A549 (cell line): Measurements from ENCODE around the gene ARHGAP22. TPM values are rescaled to one million over a fixed set of nuclear protein-coding genes. Genes with fewer than 3 reads are reported as not detected.

Experiments used
- ATAC-seq, 2 experiments: fragments of 200-7000 bp in 1 of 2; fragments of >200 bp in 1 of 2; cut with Nextera tagmentation in 1 of 2; cut with Tn5 transposase in 1 of 2; 3 replicates each; pipeline versions ENCODE4 v1.8.0 to v1.9.1; 2018 to 2020; ENCODE audit warnings: mild to moderate bottlenecking in 1 of 2, moderate library complexity in 1 of 2
- CTCF ChIA-PET: fragments of 300-600 bp; sonication (Branson Sonifier 250); formaldehyde crosslinking; extraction: SDS; loops from one replicate; lab custom pipeline; 2021; ENCODE audit warnings: antibody characterized with exemption, inconsistent platforms; lab: Yijun Ruan, JAX
- POLR2A ChIA-PET: fragments of 350-600 bp; formaldehyde crosslinking; extraction: SDS; loops from one replicate; lab custom pipeline; 2021; ENCODE audit warnings: antibody characterized with exemption, inconsistent platforms; lab: Yijun Ruan, JAX
- DNase-seq, 2 experiments: peaks; one replicate each; pipeline versions ENCODE4 v3.0.0 to v3.0.0-alpha.2; 2011 to 2016; ENCODE audit warnings: low read depth in 1 of 2, low spot score in 1 of 2
- FAIRE-seq: peaks from 2 replicates; lab custom pipeline; 2011; peaks lifted over from hg19 to GRCh38; lab: Jason Lieb, UNC
- H3K27ac ChIP-seq, 2 experiments: fragments of >200 bp; sonication (Bioruptor Twin); formaldehyde crosslinking; 3 replicates each; pipeline ENCODE4 v1.5.1; 2016 to 2017
- H3K4me1 ChIP-seq: fragments of >200 bp; sonication (Bioruptor Twin); formaldehyde crosslinking; 3 replicates; pipeline ENCODE4 v1.6.1; 2016
- H3K4me2 ChIP-seq: fragments of >200 bp; sonication (Bioruptor Twin); formaldehyde crosslinking; 3 replicates; pipeline ENCODE4 v1.6.1; 2016
- H3K4me3 ChIP-seq: fragments of >200 bp; sonication (Bioruptor Twin); formaldehyde crosslinking; 3 replicates; pipeline ENCODE4 v1.5.1; 2016
- H3K9me3 ChIP-seq: fragments of >200 bp; sonication (Bioruptor Twin); formaldehyde crosslinking; 3 replicates; pipeline ENCODE4 v1.6.1; 2016
- ATOH8 ChIP-seq: fragments of 250-450 bp; sonication (Bioruptor Pico); IDR thresholded peaks from 2 replicates; pipeline ENCODE4 v1.5.0; 2020; ENCODE audit warnings: low read depth, mild to moderate bottlenecking, moderate library complexity
- E2F6 ChIP-seq: IDR thresholded peaks from 2 replicates; pipeline ENCODE4 v1.6.1; 2012; ENCODE audit warnings: low read depth, borderline replicate concordance
- EHMT2 ChIP-seq: fragments of 200-600 bp; sonication (generic); IDR thresholded peaks from 2 replicates; pipeline ENCODE4 v1.6.1; 2016; ENCODE audit warnings: antibody characterized with exemption, low read depth, mild to moderate bottlenecking, moderate library complexity
- ELK1 ChIP-seq: fragments of 150-350 bp; IDR thresholded peaks from 2 replicates; pipeline ENCODE4 v1.6.1; 2014; ENCODE audit warnings: low read depth, mild to moderate bottlenecking, low read length
- EP300 ChIP-seq, 2 experiments: fragments of >200 bp; sonication (Bioruptor Twin); formaldehyde crosslinking; IDR thresholded peaks; 2 replicates in 1 of 2; 3 replicates in 1 of 2; pipeline ENCODE4 v1.6.1; 2016 to 2017
- ESRRA ChIP-seq: fragments of 150-350 bp; IDR thresholded peaks from 2 replicates; pipeline ENCODE4 v1.6.1; 2014; ENCODE audit warnings: mild to moderate bottlenecking, low read length, borderline replicate concordance
- FOSB ChIP-seq: fragments of 250-450 bp; sonication (Bioruptor Pico); IDR thresholded peaks from 2 replicates; pipeline ENCODE4 v1.5.0; 2020; ENCODE audit warnings: mild to moderate bottlenecking, moderate library complexity
- FOSL2 ChIP-seq, 2 experiments: fragments of 450-650 bp in 1 of 2; fragments of >200 bp in 1 of 2; sonication (Bioruptor Twin) in 1 of 2; formaldehyde crosslinking; IDR thresholded peaks; 2 replicates each; pipeline versions ENCODE4 v1.5.0 to v1.6.1; 2016 to 2020; ENCODE audit warnings: mild to moderate bottlenecking in 1 of 2, moderate library complexity in 1 of 2
- HOXA7 ChIP-seq: fragments of 250-450 bp; sonication (Bioruptor Pico); IDR thresholded peaks from 2 replicates; pipeline ENCODE4 v1.5.0; 2020; ENCODE audit warnings: mild to moderate bottlenecking, moderate library complexity
- HOXB13 ChIP-seq: fragments of 250-450 bp; sonication (Bioruptor Pico); IDR thresholded peaks from 2 replicates; pipeline ENCODE4 v1.5.0; 2020; ENCODE audit warnings: low read depth, mild to moderate bottlenecking, moderate library complexity
- JUN ChIP-seq, 2 experiments: fragments of >200 bp; sonication (Bioruptor Twin); formaldehyde crosslinking; IDR thresholded peaks; 2 replicates in 1 of 2; 3 replicates in 1 of 2; pipeline ENCODE4 v1.6.1; 2016 to 2017
- JUNB ChIP-seq: fragments of >200 bp; sonication (Bioruptor Twin); formaldehyde crosslinking; IDR thresholded peaks from 2 replicates; pipeline ENCODE4 v1.6.1; 2016
- KDM1A ChIP-seq: fragments of 200-600 bp; sonication (generic); IDR thresholded peaks from 2 replicates; pipeline ENCODE4 v1.6.1; 2016; ENCODE audit warnings: low read depth, mild to moderate bottlenecking
- KDM5A ChIP-seq: fragments of 200-600 bp; sonication (generic); IDR thresholded peaks from 2 replicates; pipeline ENCODE4 v1.6.1; 2016; ENCODE audit warnings: antibody characterized with exemption, mild to moderate bottlenecking
- MAFK ChIP-seq: fragments of 450-650 bp; IDR thresholded peaks from 2 replicates; pipeline ENCODE4 v1.6.1; 2014; ENCODE audit not compliant: partially characterized antibody
- MAZ ChIP-seq: fragments of 150-350 bp; IDR thresholded peaks from 2 replicates; pipeline ENCODE4 v1.6.1; 2014; ENCODE audit warnings: antibody characterized with exemption, low read depth, low read length, borderline replicate concordance
- NFE2L2 ChIP-seq: fragments of 150-350 bp; conservative IDR thresholded peaks from 2 replicates; pipeline ENCODE4 v1.6.1; 2014; ENCODE audit warnings: low read length
- NPAS2 ChIP-seq: fragments of 250-450 bp; sonication (Bioruptor Pico); IDR thresholded peaks from 2 replicates; pipeline ENCODE4 v1.8.0; 2022; ENCODE audit warnings: mild to moderate bottlenecking, moderate library complexity, borderline replicate concordance
- NR3C1 ChIP-seq: fragments of >200 bp; sonication (Bioruptor Twin); formaldehyde crosslinking; IDR thresholded peaks from 3 replicates; pipeline ENCODE4 v1.6.1; 2017
- PBX3 ChIP-seq: IDR thresholded peaks from 2 replicates; pipeline ENCODE4 v1.6.1; 2012
- PHF8 ChIP-seq: fragments of 200-600 bp; sonication (generic); IDR thresholded peaks from 2 replicates; pipeline ENCODE4 v1.6.1; 2016; ENCODE audit warnings: low read depth, mild to moderate bottlenecking, antibody characterized with exemption, moderate library complexity, borderline replicate concordance
- POLR2A ChIP-seq: IDR thresholded peaks from 2 replicates; pipeline ENCODE4 v1.6.1; 2012; ENCODE audit warnings: mild to moderate bottlenecking, low read length
- RAD21 ChIP-seq, 2 experiments: fragments of >200 bp in 1 of 2; sonication (Bioruptor Twin) in 1 of 2; formaldehyde crosslinking in 1 of 2; IDR thresholded peaks in 1 of 2; conservative IDR thresholded peaks in 1 of 2; 2 replicates in 1 of 2; 3 replicates in 1 of 2; pipeline ENCODE4 v1.6.1; 2012 to 2018; ENCODE audit warnings: inconsistent platforms in 1 of 2
- RARB ChIP-seq: fragments of 250-450 bp; sonication (Bioruptor Pico); IDR thresholded peaks from 2 replicates; pipeline ENCODE4 v1.8.0; 2021; ENCODE audit warnings: mild to moderate bottlenecking, moderate library complexity
- TFCP2L1 ChIP-seq: fragments of 250-450 bp; sonication (Bioruptor Pico); IDR thresholded peaks from 2 replicates; pipeline ENCODE4 v1.5.0; 2021; ENCODE audit warnings: mild to moderate bottlenecking
- WGBS: methylation state at CpG from one replicate; pipeline ENCODE4 v1.1.6; 2017; ENCODE audit errors: missing lambda C conversion rate; 5-methylcytosine and 5-hydroxymethylcytosine counted together
- polyA plus RNA-seq, 4 experiments: library from polyadenylated mRNA; depleted of rRNA in 3 of 4; stranded (reverse); fragments of >200 nt; fragmentation: RNase III in 1 of 4; extraction: RNeasy Plus Mini Kit Qiagen cat#74134 plus additional on column Dnase treatment in 1 of 4; gene quantifications; 2 replicates in 3 of 4; 3 replicates in 1 of 4; pipeline ENCODE4 v1.2.3, GENCODE V29; 2011 to 2017

Gene ARHGAP22
- polyA plus RNA-seq, 2 of the 4 experiments (the other 2 are of a cell fraction), result 1.9 to 3.2 TPM

- TF ChIP-seq PBX3, result no peak
Measured at GRCh38 chr10:48504141-48504885, 100.6 kb downstream of the ARHGAP22 start (continued).

GRCh38 chr10:48503293-48503911, 101.5 kb downstream of the ARHGAP22 start:
- ChIA-PET CTCF (interaction anchor here (1.0 to 1.7 kb wide), 2 partner anchors 9 to 26 kb away, joined by 3 to 5 read pairs; no protein-coding TSS in a partner anchor), POLR2A (no interaction called here)
- WGBS, result 84% methylated on average over 11 of the region's 11 CpGs

GRCh38 chr10:48502791-48503190, 102.1 kb downstream of the ARHGAP22 start:
- Histone ChIP-seq H3K4me2 (no peak overlapping the region), H3K27ac (no peak overlapping the region), H3K4me3 (no peak overlapping the region), H3K4me1 (no peaks in the 10 kb centered on the region), H3K9me3 (no peaks in the 10 kb centered on the region)
- DNase-seq, result no peak
- CTCF ChIA-PET, result interaction anchor here (1.1 to 1.4 kb wide), 3 partner anchors 9 to 58 kb away, joined by 3 read pairs; no protein-coding TSS in a partner anchor
- FAIRE-seq, result no peak
- no peak for ATAC-seq
- 75% methylated on average over 9 of the region's 9 CpGs for WGBS
- no peak for TF ChIP-seq JUNB
- no peak for TF ChIP-seq POLR2A
- TF ChIP-seq KDM1A, result no peak
- TF ChIP-seq ATOH8, result no peak
- TF ChIP-seq RARB (CRISPR knock-in tag), result no peak
- no peak for TF ChIP-seq PHF8
- no peak for TF ChIP-seq NR3C1
- TF ChIP-seq ELK1, result no peak
- TF ChIP-seq E2F6, result no peak
- TF ChIP-seq FOSL2 (IDR thresholded peaks at IDR 0.05), result no peak
- no peak for TF ChIP-seq FOSL2 (CRISPR knock-in tag; IDR thresholded peaks at IDR 0.05)
- no peak for TF ChIP-seq NPAS2 (CRISPR knock-in tag)
- no peak for TF ChIP-seq HOXA7 (CRISPR knock-in tag)
- TF ChIP-seq EP300 (IDR thresholded peaks at IDR 0.05), result no peak
- TF ChIP-seq FOSB (CRISPR knock-in tag), result no peak
- TF ChIP-seq JUN (IDR thresholded peaks at IDR 0.05), result no peak
- no peak for TF ChIP-seq KDM5A
- POLR2A ChIA-PET, result no interaction called here

More at GRCh38 chr10:48503293-48503911, 101.5 kb downstream of the ARHGAP22 start:
- no peak for TF ChIP-seq MAFK
- no peak for TF ChIP-seq EHMT2
- TF ChIP-seq TFCP2L1, result no peak
- TF ChIP-seq NFE2L2, result no peak
- TF ChIP-seq RAD21 (conservative IDR thresholded peaks at IDR 0.05 in 1 of 2, IDR thresholded peaks at IDR 0.05 in 1 of 2), result no peak
- no peak for TF ChIP-seq ESRRA
- no peak for TF ChIP-seq MAZ
- no peak for TF ChIP-seq RARB (CRISPR knock-in tag)
- no peak for TF ChIP-seq HOXB13 (CRISPR knock-in tag)
- Histone ChIP-seq H3K27ac (no peak overlapping the region), H3K4me2 (no peak overlapping the region), H3K4me3 (no peak overlapping the region), H3K4me1 (peaks cover 3% of the 10 kb centered on the region; the same call in 1 of the 3 replicates), H3K9me3 (no peaks in the 10 kb centered on the region)
- no peak for FAIRE-seq
- no peak for ATAC-seq
- no peak for DNase-seq
